GM23248 (cell line): ENCODE results near the gene STX1B. TPM values are rescaled to one million over a fixed set of nuclear protein-coding genes. Genes with fewer than 3 reads are reported as not detected.

Experiments used
- polyA plus RNA-seq: library from polyadenylated mRNA; unstranded; fragments of >200 nt; fragmentation: Nextera tagmentation; extraction: Ambion mirVana; gene quantifications from 2 replicates; pipeline ENCODE4 v1.2.1, GENCODE V29; 2016
- small RNA-seq: library from RNA; depleted of rRNA; stranded (forward); fragments of <200 nt; gene quantifications from one replicate; pipeline ENCODE3, GENCODE V24; 2014; ENCODE audit warnings: low read depth, low replicate concordance
- total RNA-seq: library from RNA; depleted of rRNA; stranded (reverse); fragments of >200 nt; shearing (Covaris generic); gene quantifications from 2 replicates; pipeline ENCODE4 v1.2.3, GENCODE V29; 2014; rRNA removed

The STX1B gene
- total and polyA plus RNA-seq, 2 experiments from 2014 or later = 0.23 to 2.3 TPM

Small RNA genes within 50 kb of the gene (small RNA-seq; reads per million reads assigned to genes)
- gene AC135048.1 = not detected

Other genes starting within 250 kb of the STX1B start
- 0.89 and 2.7 TPM in 2 replicates for gene CFAP119, start 248.6 kb downstream of the STX1B start, total RNA-seq
- 4.1 and 4.6 TPM in 2 replicates for gene CFAP119, start 248.6 kb downstream of the STX1B start, polyA plus RNA-seq
- 97.9 and 99.0 TPM in 2 replicates for gene RNF40, start 248.3 kb downstream of the STX1B start, total RNA-seq
- 71.2 and 71.5 TPM in 2 replicates for gene RNF40, start 248.3 kb downstream of the STX1B start, polyA plus RNA-seq
- 12.2 and 19.3 TPM in 2 replicates for gene ZNF629, start 223.4 kb downstream of the STX1B start, total RNA-seq
- 4.8 and 5.0 TPM in 2 replicates for gene ZNF629, start 223.4 kb downstream of the STX1B start, polyA plus RNA-seq
- 42.5 and 77.1 TPM in 2 replicates for gene BCL7C, start 116.6 kb downstream of the STX1B start, total RNA-seq
- 62.5 and 68.1 TPM in 2 replicates for gene BCL7C, start 116.6 kb downstream of the STX1B start, polyA plus RNA-seq
- gene CTF1, start 114.0 kb downstream of the STX1B start, total RNA-seq = 4.4 and 4.8 TPM in 2 replicates
- 2.0 and 2.1 TPM in 2 replicates for gene CTF1, start 114.0 kb downstream of the STX1B start, polyA plus RNA-seq
- 18.2 and 23.0 TPM in 2 replicates for gene FBXL19, start 87.1 kb downstream of the STX1B start, total RNA-seq
- 0.39 and 0.64 TPM in 2 replicates for gene FBXL19, start 87.1 kb downstream of the STX1B start, polyA plus RNA-seq
- gene ORAI3, start 61.6 kb downstream of the STX1B start, total RNA-seq = 36.1 and 39.7 TPM in 2 replicates
- gene ORAI3, start 61.6 kb downstream of the STX1B start, polyA plus RNA-seq = 30.9 and 31.6 TPM in 2 replicates
- gene SETD1A, start 52.9 kb downstream of the STX1B start, total RNA-seq = 2.0 and 2.3 TPM in 2 replicates
- gene SETD1A, start 52.9 kb downstream of the STX1B start, polyA plus RNA-seq = 4.0 and 5.9 TPM in 2 replicates
- 69.7 and 73.2 TPM in 2 replicates for gene HSD3B7, start 25.4 kb downstream of the STX1B start, total RNA-seq
- gene HSD3B7, start 25.4 kb downstream of the STX1B start, polyA plus RNA-seq = 40.2 and 40.9 TPM in 2 replicates
- 24.9 and 25.8 TPM in 2 replicates for gene STX4, start 22.9 kb upstream of the STX1B start, total RNA-seq
- gene STX4, start 22.9 kb upstream of the STX1B start, polyA plus RNA-seq = 49.3 and 52.1 TPM in 2 replicates
- 20.6 and 21.8 TPM in 2 replicates for gene ZNF668, start 63.6 kb upstream of the STX1B start, total RNA-seq
- gene ZNF668, start 63.6 kb upstream of the STX1B start, polyA plus RNA-seq = 19.5 and 20.8 TPM in 2 replicates
- 10.6 and 12.8 TPM in 2 replicates for gene ZNF646, start 63.8 kb upstream of the STX1B start, total RNA-seq
- gene ZNF646, start 63.8 kb upstream of the STX1B start, polyA plus RNA-seq = 3.5 and 4.0 TPM in 2 replicates
- gene PRSS53, start 78.3 kb upstream of the STX1B start, total RNA-seq = 7.0 and 10.5 TPM in 2 replicates
- gene PRSS53, start 78.3 kb upstream of the STX1B start, polyA plus RNA-seq = 0.84 and 0.95 TPM in 2 replicates
- 444 and 480 TPM in 2 replicates for gene VKORC1, start 84.2 kb upstream of the STX1B start, total RNA-seq
- gene VKORC1, start 84.2 kb upstream of the STX1B start, polyA plus RNA-seq = 535 and 542 TPM in 2 replicates
- 42.1 and 71.4 TPM in 2 replicates for gene BCKDK, start 97.7 kb upstream of the STX1B start, total RNA-seq
- 108 and 114 TPM in 2 replicates for gene BCKDK, start 97.7 kb upstream of the STX1B start, polyA plus RNA-seq
- gene KAT8, start 107.0 kb upstream of the STX1B start, total RNA-seq = 27.8 and 50.9 TPM in 2 replicates
- 18.4 and 19.3 TPM in 2 replicates for gene KAT8, start 107.0 kb upstream of the STX1B start, polyA plus RNA-seq
- not detected in 2 replicates for gene PRSS8, start 125.1 kb upstream of the STX1B start, total RNA-seq
- not detected in 2 replicates for gene PRSS8, start 125.1 kb upstream of the STX1B start, polyA plus RNA-seq
- 0.13 TPM in 1 of 2 replicates, not detected in the other for gene PRSS36, start 139.4 kb upstream of the STX1B start, total RNA-seq
- 0.19 and 2.2 TPM in 2 replicates for gene PRSS36, start 139.4 kb upstream of the STX1B start, polyA plus RNA-seq
- gene FUS, start 169.5 kb upstream of the STX1B start, total RNA-seq = 22.5 and 28.3 TPM in 2 replicates
- gene FUS, start 169.5 kb upstream of the STX1B start, polyA plus RNA-seq = 154 and 166 TPM in 2 replicates
- 20.1 and 28.1 TPM in 2 replicates for gene PYCARD, start 192.1 kb upstream of the STX1B start, total RNA-seq
- gene PYCARD, start 192.1 kb upstream of the STX1B start, polyA plus RNA-seq = 23.1 and 24.3 TPM in 2 replicates
- gene TRIM72, start 203.5 kb upstream of the STX1B start, total RNA-seq = not detected in 2 replicates
- not detected in 2 replicates for gene TRIM72, start 203.5 kb upstream of the STX1B start, polyA plus RNA-seq
- gene PYDC1, start 206.5 kb upstream of the STX1B start, total RNA-seq = not detected in 2 replicates
- not detected in 2 replicates for gene PYDC1, start 206.5 kb upstream of the STX1B start, polyA plus RNA-seq
- not detected in 2 replicates for gene ITGAM, start 249.3 kb upstream of the STX1B start, total RNA-seq
- gene ITGAM, start 249.3 kb upstream of the STX1B start, polyA plus RNA-seq = not detected in 2 replicates